ENCODE measurements around the gene ZNF511.

- TF ChIP-seq CTCF (IDR thresholded peaks at IDR 0.05) (no peak), POLR2A (IDR thresholded peaks at IDR 0.05) (no peak), POLR2AphosphoS5 (IDR thresholded peaks at IDR 0.05) (no peak), EP300 (IDR thresholded peaks at IDR 0.05; ENCODE audit: low read depth) (no peak)
Observed at GRCh38 chr10:133312016-133312768, 3.5 kb downstream of the ZNF511 start.

Measured in transverse colon (tissue), 4 donors.